ENCODE measurements around the gene GAN. TPM values are rescaled to one million over a fixed set of nuclear protein-coding genes. Genes with fewer than 3 reads are reported as not detected.

The GAN gene
- total and polyA plus RNA-seq, 2 of the 4 experiments (the other 2 are of a cell fraction) = 1.1 to 5.7 TPM

DNA sequence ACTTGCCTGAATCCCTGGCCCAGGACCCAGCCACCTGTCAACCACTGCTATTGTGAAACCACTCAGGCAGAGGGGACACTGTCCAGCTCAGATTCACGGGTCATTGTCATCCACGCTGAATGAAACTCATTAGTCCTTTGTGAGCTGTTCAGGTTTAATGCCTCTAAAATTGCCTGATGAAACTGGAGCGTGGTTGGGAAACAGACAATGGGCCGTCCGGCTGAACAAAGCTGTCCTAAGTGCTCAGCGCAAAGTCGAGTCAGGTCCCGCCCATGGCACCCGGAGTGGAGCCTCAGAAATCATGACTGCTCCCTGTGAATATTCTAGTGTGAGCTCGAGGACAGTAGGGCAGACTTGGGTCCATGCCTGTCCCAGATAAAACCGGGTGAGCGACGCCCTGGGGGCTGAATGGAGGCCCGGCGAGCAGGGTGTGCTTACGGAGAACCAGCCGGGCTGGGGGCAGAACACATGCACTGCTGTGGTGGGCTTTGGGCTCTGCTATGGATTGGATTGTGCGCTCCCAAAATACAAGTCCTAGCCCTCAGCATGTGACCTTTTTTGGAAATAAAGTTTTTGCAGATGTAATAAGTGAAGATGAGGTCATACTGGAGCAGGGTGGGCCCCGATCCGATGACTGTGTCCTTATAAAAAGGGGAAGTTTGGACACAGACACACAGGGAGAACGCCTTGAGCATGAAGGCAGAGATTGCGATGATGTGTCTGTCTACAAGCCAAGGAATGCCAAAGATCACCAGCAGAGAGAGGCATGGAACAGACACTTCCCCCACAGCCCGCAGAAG, 117.0 kb downstream of the GAN start:
- Histone ChIP-seq H3K4me2 (ENCODE audit: low read depth, low read length) (no peak overlapping the region), H3K56ac (ENCODE audit: extremely low read depth, insufficient read depth, low read length) (no peak overlapping the region), H2BK120ac (ENCODE audit: low read depth, low read length) (peak overlapping the region; percentile 43), H3K36me3 (ENCODE audit: control insufficient read depth, insufficient read depth, low read length) (no peaks in the 10 kb centered on the region), H2AK9ac (replicated peaks; ENCODE audit: low read depth, low read length, poor library complexity) (peak overlapping the region; percentile 37), H2BK5ac (ENCODE audit: low read depth, low read length, poor library complexity, severe bottlenecking) (no peak overlapping the region), H2AFZ (replicated peaks; ENCODE audit: low read length, poor library complexity) (peak overlapping the region; percentile 57), H4K20me1 (ENCODE audit: insufficient read depth, low read length) (no peaks in the 10 kb centered on the region), H3K27ac (ENCODE audit: insufficient read depth, low read length) (peak overlapping the region; percentile 44; the same call in 1 of the 2 replicates), H3K4me1 (ENCODE audit: control insufficient read depth, insufficient read depth, low read length) (peaks cover 5% of the 10 kb centered on the region; the same call in 1 of the 2 replicates), H3K9ac (ENCODE audit: low read depth, low read length) (no peak overlapping the region), H3K23ac (ENCODE audit: low read depth, low read length) (no peak overlapping the region), H3K14ac (replicated peaks; ENCODE audit: low read depth, low read length) (no peak overlapping the region), H2BK20ac (ENCODE audit: low read depth, low read length) (no peak overlapping the region), H3K4ac (ENCODE audit: low read depth, low read length) (peak overlapping the region; percentile 22), H4K5ac (ENCODE audit: low read depth, low read length) (no peak overlapping the region), H3K18ac (ENCODE audit: low read depth, low read length) (no peak overlapping the region; the same call in 1 of the 2 replicates), H3K4me3 (ENCODE audit: insufficient read depth, low read depth, low read length) (no peak overlapping the region), H3K9me3 (ENCODE audit: control insufficient read depth, insufficient read depth, low read length) (no peaks in the 10 kb centered on the region), H2BK15ac (ENCODE audit: low read depth, low read length) (0 out of 3 replicates have a peak overlapping the region, but pooled peaks have one; percentile 38), H4K91ac (ENCODE audit: insufficient read depth, low read depth, low read length) (no peak overlapping the region; the same call in 1 of the 2 replicates), H3K79me1 (ENCODE audit: low read depth in 1 of 2, low read length in 2 of 2) (no peaks in the 10 kb centered on the region), H3K9me1 (ENCODE audit: insufficient read depth, low read length) (no peaks in the 10 kb centered on the region; the same call in 1 of the 2 replicates), H2AK5ac (ENCODE audit: low read depth, low read length) (peak overlapping the region; percentile 23), H4K8ac (ENCODE audit: low read depth in 2 of 2, low read length in 2 of 2) (peak overlapping the region; percentile 1 to 8; a peak in 1 of 4 replicates), H3K27me3 (ENCODE audit: control insufficient read depth, insufficient read depth, low read length) (no peaks in the 10 kb centered on the region; the same call in 1 of the 2 replicates)
- POLR2A ChIA-PET (ENCODE audit: unreplicated experiment) = no interaction called here
- 80% methylated on average over 16 of the region's 23 CpGs; no CpG with 5 or more reads in 1 of the 2 experiments for WGBS, 2 experiments (ENCODE audit: extremely low coverage in 2 of 2, insufficient read length in 1 of 2)
- dilution Hi-C loops (cut with HindIII; ENCODE audit: low sequenced_read_pairs, unreplicated experiment) (no loop called here), intact Hi-C loops (cut with micrococcal nuclease) (no loop called here), in situ Hi-C loops (cut with MboI; ENCODE audit: low sequenced_read_pairs) (no loop called here)
- TF ChIP-seq MAFK (IDR thresholded peaks at IDR 0.05; ENCODE audit: low read depth, low read length) (no peak), CEBPB (IDR thresholded peaks at IDR 0.05; ENCODE audit: low read depth, low read length) (peak; percentile 30; the same call in 1 of the 2 replicates), SMC3 (IDR thresholded peaks at IDR 0.05; ENCODE audit: low read depth, low read length) (no peak)
- TF ChIP-seq, protein P1, sequence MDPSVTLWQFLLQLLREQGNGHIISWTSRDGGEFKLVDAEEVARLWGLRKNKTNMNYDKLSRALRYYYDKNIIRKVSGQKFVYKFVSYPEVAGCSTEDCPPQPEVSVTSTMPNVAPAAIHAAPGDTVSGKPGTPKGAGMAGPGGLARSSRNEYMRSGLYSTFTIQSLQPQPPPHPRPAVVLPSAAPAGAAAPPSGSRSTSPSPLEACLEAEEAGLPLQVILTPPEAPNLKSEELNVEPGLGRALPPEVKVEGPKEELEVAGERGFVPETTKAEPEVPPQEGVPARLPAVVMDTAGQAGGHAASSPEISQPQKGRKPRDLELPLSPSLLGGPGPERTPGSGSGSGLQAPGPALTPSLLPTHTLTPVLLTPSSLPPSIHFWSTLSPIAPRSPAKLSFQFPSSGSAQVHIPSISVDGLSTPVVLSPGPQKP (IDR thresholded peaks at IDR 0.05; ENCODE audit: borderline replicate concordance, low read depth, low read length) = no peak
- TF ChIP-seq, protein P2, sequence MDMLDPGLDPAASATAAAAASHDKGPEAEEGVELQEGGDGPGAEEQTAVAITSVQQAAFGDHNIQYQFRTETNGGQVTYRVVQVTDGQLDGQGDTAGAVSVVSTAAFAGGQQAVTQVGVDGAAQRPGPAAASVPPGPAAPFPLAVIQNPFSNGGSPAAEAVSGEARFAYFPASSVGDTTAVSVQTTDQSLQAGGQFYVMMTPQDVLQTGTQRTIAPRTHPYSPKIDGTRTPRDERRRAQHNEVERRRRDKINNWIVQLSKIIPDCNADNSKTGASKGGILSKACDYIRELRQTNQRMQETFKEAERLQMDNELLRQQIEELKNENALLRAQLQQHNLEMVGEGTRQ (IDR thresholded peaks at IDR 0.05; ENCODE audit: low read depth, low read length) = peak; percentile 33; the same call in 1 of the 2 replicates
- BruUV-seq (replicated peaks) = no TSS peak
- DNase-seq (peak; percentile 77), ATAC-seq (ENCODE audit: low read depth) (peak; percentile 84)
- CTCF ChIA-PET = no interaction called here

Data from IMR-90 (cell line).